Gastrocnemius medialis (tissue), 4 donors: Measurements from ENCODE around the gene CHCHD3. TPM values are rescaled to one million over a fixed set of nuclear protein-coding genes. Genes with fewer than 3 reads are reported as not detected.

ENCODE experiments used
- ATAC-seq, 2 donors: fragments of 150-250 bp; one replicate each; pipeline ENCODE4 v1.9.1; 2016
- DNase-seq, 2 donors: peaks; one replicate each; pipeline ENCODE4 v3.0.0-alpha.2; 2019
- H3K27ac ChIP-seq, 4 donors: fragments of 200-600 bp; sonication (generic); 1 replicate in 1 of 4; 2 replicates in 3 of 4; pipeline ENCODE4 v1.5.1; 2016 to 2018; ENCODE audit warnings: mild to moderate bottlenecking in 2 of 4, moderate library complexity in 1 of 4
- H3K27me3 ChIP-seq, 3 donors: fragments of 200-600 bp; sonication (generic) in 2 of 3; 1 replicate in 1 of 3; 2 replicates in 2 of 3; pipeline versions ENCODE4 v1.5.1 to v1.6.0; 2016 to 2019; ENCODE audit warnings: mild to moderate bottlenecking in 1 of 3, moderate library complexity in 1 of 3
- H3K36me3 ChIP-seq, 2 donors: fragments of 200-600 bp; sonication (generic) in 1 of 2; one replicate each; pipeline ENCODE4 v1.5.1; 2017 to 2018
- H3K4me1 ChIP-seq, 2 donors: fragments of 200-600 bp; sonication (generic) in 1 of 2; one replicate each; pipeline ENCODE4 v1.5.1; 2016 to 2017; ENCODE audit warnings: mild to moderate bottlenecking in 2 of 2
- H3K4me3 ChIP-seq, 4 donors: fragments of 200-600 bp; sonication (generic) in 3 of 4; 1 replicate in 1 of 4; 2 replicates in 3 of 4; pipeline ENCODE4 v1.5.1; 2016 to 2019; ENCODE audit warnings: mild to moderate bottlenecking in 2 of 4
- H3K9me3 ChIP-seq, 3 donors: fragments of 200-600 bp; sonication (generic) in 2 of 3; 1 replicate in 1 of 3; 2 replicates in 2 of 3; pipeline ENCODE4 v1.5.1; 2016 to 2019
- POLR2A ChIP-seq, 2 donors: fragments of 450-650 bp; IDR thresholded peaks; one replicate each; pipeline ENCODE4 v1.6.1; 2017; ENCODE audit warnings: antibody characterized with exemption in 2 of 2, mild to moderate bottlenecking in 2 of 2, moderate library complexity in 2 of 2
- in situ Hi-C, 4 donors: fragments of 200-750 bp; cut with MboI; loops; one replicate each; pipeline versions ENCODE4 v1.15.0 to v1.8.0; 2017; ENCODE audit warnings: low sequenced_read_pairs in 4 of 4
- intact Hi-C: fragments of 100-400 bp; cut with DNase I; formaldehyde crosslinking; loops from one replicate; pipeline ENCODE4 v1.15.1; 2023; ENCODE audit warnings: low total_unique reads
- total RNA-seq, 4 donors: library from RNA; depleted of rRNA; stranded (reverse); fragments of >200 nt; gene quantifications; one replicate each; pipeline versions ENCODE4 v1.1.0 to v1.2.3, GENCODE V29; 2016
- TF ChIP-seq, protein P1 (sequence below), 5 experiments: fragments of 450-650 bp in 3 of 5; fragments of 200-600 bp in 2 of 5; sonication (generic) in 2 of 5; IDR thresholded peaks in 4 of 5; conservative IDR thresholded peaks in 1 of 5; 1 replicate in 4 of 5; 2 replicates in 1 of 5; pipeline ENCODE4 v1.5.1; 2016 to 2019; ENCODE audit warnings: antibody characterized with exemption in 5 of 5, mild to moderate bottlenecking in 3 of 5, moderate library complexity in 3 of 5

CHCHD3 gene
- total RNA-seq, 4 donors from 2014 or later, result 110 to 177 (median 131) TPM

DNA sequence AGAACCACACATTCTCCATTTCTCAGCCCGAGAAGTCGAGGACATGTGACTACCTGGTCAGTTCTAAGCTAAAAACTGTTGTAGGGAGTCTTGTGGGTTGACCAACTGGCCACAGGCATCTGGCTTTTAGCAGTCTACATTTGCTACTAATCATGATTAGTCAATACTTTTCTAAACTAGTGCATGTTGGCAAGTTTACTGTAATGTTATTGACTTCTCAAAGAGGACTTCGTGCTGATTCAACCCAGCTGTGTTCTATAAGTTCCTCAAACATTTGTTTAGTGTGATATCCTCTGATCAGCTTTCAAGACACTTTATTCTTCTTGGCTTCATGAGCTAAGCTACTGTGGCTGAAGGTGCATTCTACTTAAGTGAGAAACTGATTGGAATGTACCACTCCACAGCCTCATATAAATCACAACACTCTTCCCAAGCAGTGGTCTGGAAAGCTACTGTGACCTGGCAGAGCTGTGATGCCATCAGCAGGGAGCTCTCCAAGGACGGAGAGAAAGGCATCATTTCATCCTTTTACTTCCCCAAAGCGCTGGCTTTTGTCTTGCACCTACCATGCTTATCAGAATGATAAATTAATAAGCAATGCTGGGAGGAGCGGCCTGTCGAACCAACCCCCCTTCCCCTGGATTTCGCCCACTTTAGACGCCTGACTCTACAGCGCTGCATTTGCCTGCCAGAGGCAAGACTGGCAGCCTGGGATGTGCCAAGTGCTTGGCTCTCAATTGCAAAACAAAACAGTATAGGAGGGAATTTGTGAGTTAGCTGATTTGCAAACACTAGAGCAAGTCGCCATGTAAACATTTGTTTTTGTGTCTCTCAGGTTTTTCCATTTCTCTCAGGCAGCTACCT is 298.9 kb downstream of the CHCHD3 start:
- ATAC-seq (no peak), DNase-seq (no peak)
- no peak overlapping the region for H3K4me3 ChIP-seq
- in situ Hi-C loops (no loop called here), intact Hi-C loops (no loop called here)
- H3K36me3 ChIP-seq, result peaks cover 0 to 5% of the 10 kb centered on the region in 2 donors
- no peak overlapping the region for H3K27ac ChIP-seq
- H3K27me3 ChIP-seq, result no peaks in the 10 kb centered on the region
- TF ChIP-seq, protein P1, sequence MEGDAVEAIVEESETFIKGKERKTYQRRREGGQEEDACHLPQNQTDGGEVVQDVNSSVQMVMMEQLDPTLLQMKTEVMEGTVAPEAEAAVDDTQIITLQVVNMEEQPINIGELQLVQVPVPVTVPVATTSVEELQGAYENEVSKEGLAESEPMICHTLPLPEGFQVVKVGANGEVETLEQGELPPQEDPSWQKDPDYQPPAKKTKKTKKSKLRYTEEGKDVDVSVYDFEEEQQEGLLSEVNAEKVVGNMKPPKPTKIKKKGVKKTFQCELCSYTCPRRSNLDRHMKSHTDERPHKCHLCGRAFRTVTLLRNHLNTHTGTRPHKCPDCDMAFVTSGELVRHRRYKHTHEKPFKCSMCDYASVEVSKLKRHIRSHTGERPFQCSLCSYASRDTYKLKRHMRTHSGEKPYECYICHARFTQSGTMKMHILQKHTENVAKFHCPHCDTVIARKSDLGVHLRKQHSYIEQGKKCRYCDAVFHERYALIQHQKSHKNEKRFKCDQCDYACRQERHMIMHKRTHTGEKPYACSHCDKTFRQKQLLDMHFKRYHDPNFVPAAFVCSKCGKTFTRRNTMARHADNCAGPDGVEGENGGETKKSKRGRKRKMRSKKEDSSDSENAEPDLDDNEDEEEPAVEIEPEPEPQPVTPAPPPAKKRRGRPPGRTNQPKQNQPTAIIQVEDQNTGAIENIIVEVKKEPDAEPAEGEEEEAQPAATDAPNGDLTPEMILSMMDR (IDR thresholded peaks at IDR 0.05 in 4 of 5, conservative IDR thresholded peaks at IDR 0.05 in 1 of 5), result no peak
- no peak for TF ChIP-seq POLR2A (IDR thresholded peaks at IDR 0.05)
- no peaks in the 10 kb centered on the region for H3K4me1 ChIP-seq
- no peaks in the 10 kb centered on the region for H3K9me3 ChIP-seq

DNA sequence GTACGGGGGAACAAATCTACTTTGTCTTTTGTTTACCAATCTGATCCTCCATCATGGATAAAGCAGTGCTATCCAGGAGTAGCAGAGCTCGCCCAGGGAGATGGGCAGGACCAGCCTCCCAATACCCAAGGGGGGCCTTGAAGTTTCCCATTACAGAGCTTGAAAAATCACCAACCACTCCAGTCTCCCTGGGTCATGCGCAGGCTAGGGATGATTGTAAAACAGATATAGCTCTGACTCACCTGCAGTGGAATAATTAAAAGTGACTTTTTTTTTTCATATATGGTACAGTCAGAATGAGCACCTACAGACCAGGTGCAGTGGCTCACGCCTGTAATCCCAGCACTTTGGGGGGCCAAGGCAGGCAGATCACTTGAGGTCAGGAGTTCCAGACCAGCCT is 301.1 kb downstream of the CHCHD3 start:
- DNase-seq (no peak), ATAC-seq (no peak)
- Histone ChIP-seq H3K36me3 (no peaks in the 10 kb centered on the region), H3K27ac (no peak overlapping the region), H3K4me1 (no peaks in the 10 kb centered on the region), H3K27me3 (no peaks in the 10 kb centered on the region), H3K4me3 (no peak overlapping the region), H3K9me3 (no peaks in the 10 kb centered on the region)
- in situ Hi-C loops, result no loop called here
- TF ChIP-seq, protein P1 (IDR thresholded peaks at IDR 0.05 in 4 of 5, conservative IDR thresholded peaks at IDR 0.05 in 1 of 5), result no peak
- TF ChIP-seq POLR2A (IDR thresholded peaks at IDR 0.05), result no peak
- intact Hi-C loops, result no loop called here

DNA sequence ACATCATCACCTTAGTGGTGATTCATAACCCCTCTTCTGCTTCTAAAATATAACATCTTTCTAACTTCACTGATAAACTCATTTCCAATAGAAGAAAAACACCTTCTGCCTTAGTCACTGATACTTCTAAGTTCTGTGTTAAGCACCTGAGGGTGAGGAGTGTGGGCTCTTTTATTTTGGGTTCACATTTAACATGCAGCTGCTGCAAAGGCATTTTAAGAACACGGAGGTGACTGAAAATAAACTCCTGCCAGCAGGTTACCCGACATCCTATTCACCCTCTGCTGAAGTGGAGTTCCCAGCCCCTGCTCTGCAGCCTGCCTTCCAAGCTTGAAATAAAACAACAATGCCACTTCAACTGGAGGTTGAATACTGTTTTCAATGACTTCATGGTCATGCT is 302.7 kb downstream of the CHCHD3 start:
- ATAC-seq, result no peak
- Histone ChIP-seq H3K36me3 (no peaks in the 10 kb centered on the region), H3K9me3 (no peaks in the 10 kb centered on the region), H3K27me3 (no peaks in the 10 kb centered on the region), H3K4me1 (no peaks in the 10 kb centered on the region), H3K27ac (no peak overlapping the region), H3K4me3 (no peak overlapping the region)
- TF ChIP-seq, protein P1 (IDR thresholded peaks at IDR 0.05 in 4 of 5, conservative IDR thresholded peaks at IDR 0.05 in 1 of 5), result no peak
- TF ChIP-seq POLR2A (IDR thresholded peaks at IDR 0.05), result no peak
- no peak for DNase-seq
- in situ Hi-C loops, result no loop called here
- intact Hi-C loops, result no loop called here

DNA sequence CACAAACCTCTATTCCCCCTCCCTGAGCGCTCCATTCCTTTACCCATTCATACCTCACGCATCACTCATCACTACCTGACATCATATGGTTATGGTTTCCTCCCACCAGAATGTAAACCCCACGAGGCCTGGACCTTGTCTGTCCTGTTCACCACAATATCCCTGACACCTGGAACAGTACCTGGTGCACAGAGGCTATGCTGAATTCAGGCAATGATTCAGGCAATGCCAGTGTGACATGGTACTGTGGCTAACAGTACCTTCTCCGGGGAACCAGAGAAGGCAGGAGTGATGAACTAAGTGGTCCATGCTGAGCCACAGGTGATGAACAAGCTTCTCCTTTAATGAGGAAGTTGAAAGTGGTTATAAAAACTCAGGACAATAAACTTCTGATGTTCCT is 303.1 kb downstream of the CHCHD3 start:
- Histone ChIP-seq H3K4me1 (no peaks in the 10 kb centered on the region), H3K27me3 (no peaks in the 10 kb centered on the region), H3K9me3 (no peaks in the 10 kb centered on the region), H3K27ac (no peak overlapping the region), H3K4me3 (no peak overlapping the region), H3K36me3 (no peaks in the 10 kb centered on the region)
- DNase-seq (no peak), ATAC-seq (no peak)
- in situ Hi-C loops (no loop called here), intact Hi-C loops (no loop called here)
- TF ChIP-seq, protein P1 (IDR thresholded peaks at IDR 0.05 in 4 of 5, conservative IDR thresholded peaks at IDR 0.05 in 1 of 5), result no peak
- no peak for TF ChIP-seq POLR2A (IDR thresholded peaks at IDR 0.05)
